HEK293 (cell line): ENCODE results near the gene SMARCA2.

Experiments used
- CTCF ChIP-seq: fragments of 450-650 bp; formaldehyde crosslinking; IDR thresholded peaks from 2 replicates; pipeline ENCODE4 v1.5.1; 2016; ENCODE audit warnings: missing biosample characterization, missing genetic modification characterization
- ZBTB20 ChIP-seq: fragments of 450-650 bp; formaldehyde crosslinking; IDR thresholded peaks from 2 replicates; pipeline ENCODE4 v1.5.1; 2016; ENCODE audit warnings: missing biosample characterization, missing genetic modification characterization
- ZNF138 ChIP-seq: fragments of 450-650 bp; formaldehyde crosslinking; IDR thresholded peaks from 2 replicates; pipeline ENCODE4 v1.5.1; 2016; ENCODE audit warnings: missing biosample characterization, missing genetic modification characterization, borderline replicate concordance
- ZNF513 ChIP-seq: fragments of 450-650 bp; IDR thresholded peaks from 2 replicates; pipeline ENCODE4 v1.5.1; 2018; ENCODE audit warnings: missing biosample characterization, missing genetic modification characterization
- ZNF558 ChIP-seq: fragments of 450-650 bp; formaldehyde crosslinking; IDR thresholded peaks from 2 replicates; pipeline ENCODE4 v1.5.1; 2016; ENCODE audit warnings: missing biosample characterization, missing genetic modification characterization
- ZNF776 ChIP-seq: fragments of 450-650 bp; formaldehyde crosslinking; IDR thresholded peaks from 2 replicates; pipeline ENCODE4 v1.5.0; 2017; ENCODE audit warnings: missing biosample characterization, missing genetic modification characterization, borderline replicate concordance
- ZSCAN30 ChIP-seq: fragments of 450-650 bp; IDR thresholded peaks from 2 replicates; pipeline ENCODE4 v1.5.1; 2018; ENCODE audit warnings: missing biosample characterization, mild to moderate bottlenecking, missing genetic modification characterization, moderate library complexity

GRCh38 chr9:2130941-2131340, 115.8 kb downstream of the SMARCA2 start:
- TF ChIP-seq CTCF (tag by site-specific recombination) (no peak), ZSCAN30 (tag by site-specific recombination) (no peak), ZNF558 (tag by site-specific recombination) (no peak), ZNF776 (no peak), ZNF513 (tag by site-specific recombination) (no peak), ZBTB20 (tag by site-specific recombination) (no peak), ZNF138 (tag by site-specific recombination) (no peak)
